Measurements from ENCODE around the gene ZBTB32. TPM values are rescaled to one million over a fixed set of nuclear protein-coding genes. Genes with fewer than 3 reads are reported as not detected.

Gene ZBTB32
- total and polyA plus RNA-seq, 2 of the 8 experiments (the other 6 are each of a cell fraction or from before 2014, with no cell fraction given), result 0.11 to 0.50 TPM

DNA sequence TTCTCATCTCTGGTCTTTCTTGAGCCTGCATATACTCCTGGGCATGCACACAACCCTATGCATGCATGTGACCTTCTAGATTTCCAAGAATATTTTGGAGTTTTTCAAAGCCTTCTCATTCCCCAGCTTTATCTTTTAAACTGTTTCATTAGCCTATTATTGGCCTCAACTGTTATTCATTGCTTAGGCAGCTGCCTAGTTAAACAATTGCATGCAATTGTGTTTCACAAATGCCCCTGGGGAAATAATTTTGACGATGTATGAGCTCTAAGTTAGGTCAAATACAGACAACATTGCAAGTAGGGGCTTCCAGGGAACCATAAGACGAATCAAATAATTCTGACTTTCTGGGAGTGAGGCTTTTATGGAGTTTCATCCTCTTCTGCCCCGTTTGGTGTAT, 40.4 kb upstream of the ZBTB32 start (continued):
- TF ChIP-seq SP2 (IDR thresholded peaks at IDR 0.05; ENCODE audit: low read length) (no peak), GABPA (IDR thresholded peaks at IDR 0.05; ENCODE audit: borderline replicate concordance, insufficient read depth, low read length) (no peak), KDM5A (IDR thresholded peaks at IDR 0.05; ENCODE audit: low read length) (no peak)
